OCI-LY3 (cell line): ENCODE data around the gene TP53AIP1.

Experiments used
- CTCF ChIP-seq: fragments of 200-600, 300-600 bp; sonication (generic); IDR thresholded peaks from 2 replicates; pipeline ENCODE4 v1.5.1; 2014; ENCODE audit warnings: antibody characterized with exemption, low read length, low read depth
- EZH2phosphoT487 ChIP-seq: fragments of 200-600 bp; shearing (Covaris generic); IDR thresholded peaks from 2 replicates; pipeline ENCODE4 v1.6.1; 2018; ENCODE audit warnings: antibody characterized with exemption, mixed run types, low read depth

- TF ChIP-seq CTCF (no peak), EZH2phosphoT487 (no peak)
Measured at GRCh38 chr11:128908391-128909246, 34.1 kb downstream of the TP53AIP1 start.
